ENCODE measurements around the gene SPDL1.

Gene SPDL1

GRCh38 chr5:169628892-169629291 is 45.3 kb downstream of the SPDL1 start:
- no peak for TF ChIP-seq CTCF (conservative IDR thresholded peaks at IDR 0.05)
- H3K27ac ChIP-seq = no peak overlapping the region

GRCh38 chr5:169629847-169630548 is 46.4 kb downstream of the SPDL1 start:
- no peak for TF ChIP-seq CTCF (conservative IDR thresholded peaks at IDR 0.05)
- H3K27ac ChIP-seq = no peak overlapping the region

- no peak overlapping the region for H3K27ac ChIP-seq
- TF ChIP-seq CTCF (conservative IDR thresholded peaks at IDR 0.05) = no peak
Observed at GRCh38 chr5:169631360-169631759, 47.8 kb downstream of the SPDL1 start.

- no peak overlapping the region; the same call in 1 of the 2 replicates for H3K27ac ChIP-seq
- no peak for TF ChIP-seq CTCF (conservative IDR thresholded peaks at IDR 0.05)
Observed at GRCh38 chr5:169632946-169633345, 49.4 kb downstream of the SPDL1 start.

- H3K27ac ChIP-seq = no peak overlapping the region
- TF ChIP-seq CTCF (conservative IDR thresholded peaks at IDR 0.05) = no peak
Observed at GRCh38 chr5:169634606-169635005, 51.0 kb downstream of the SPDL1 start.

GRCh38 chr5:169635936-169636335 is 52.4 kb downstream of the SPDL1 start:
- H3K27ac ChIP-seq = no peak overlapping the region
- TF ChIP-seq CTCF (conservative IDR thresholded peaks at IDR 0.05) = no peak

- TF ChIP-seq CTCF (conservative IDR thresholded peaks at IDR 0.05) = no peak
Observed at GRCh38 chr5:169636477-169637084, 53.0 kb downstream of the SPDL1 start.

More at GRCh38 chr5:169636477-169637084, 53.0 kb downstream of the SPDL1 start:
- H3K27ac ChIP-seq = no peak overlapping the region

Measured in VCaP (cell line).